GM19395 (cell line): ENCODE data around the gene CCDC112.

ENCODE experiments used
- ATAC-seq: cut with Tn5 transposase; IDR thresholded peaks from one replicate; pipeline ENCODE4 v1.9.1; 2021; ENCODE audit warnings: mild to moderate bottlenecking, moderate library complexity; ENCODE audit not compliant: unreplicated experiment

The CCDC112 gene

GRCh38 chr5:115296124-115297022, at the start of gene CCDC112:
Gene CCDC112 (minus strand): TSS chr5:115296654. CDS start chr5:115296543, 111 bp downstream.
- peak; percentile 86 for ATAC-seq

- ATAC-seq: no peak
These were observed 48.9 kb upstream of the CCDC112 start for GRCh38 chr5:115345344-115345743.

GRCh38 chr5:115343855-115344254, 47.4 kb upstream of the CCDC112 start:
- no peak for ATAC-seq

- ATAC-seq: no peak
These were observed 46.3 kb upstream of the CCDC112 start for GRCh38 chr5:115342590-115343377.

- ATAC-seq: no peak
These were observed 45.3 kb upstream of the CCDC112 start for GRCh38 chr5:115341745-115342144.

GRCh38 chr5:115338851-115339250, 42.4 kb upstream of the CCDC112 start:
- ATAC-seq: no peak

- no peak for ATAC-seq
These were observed 41.4 kb upstream of the CCDC112 start for GRCh38 chr5:115337882-115338281.

GRCh38 chr5:115336964-115337363, 40.5 kb upstream of the CCDC112 start:
- no peak for ATAC-seq

- no peak for ATAC-seq
These were observed 39.8 kb upstream of the CCDC112 start for GRCh38 chr5:115336201-115336720.

- ATAC-seq: no peak
These were observed 38.8 kb upstream of the CCDC112 start for GRCh38 chr5:115335301-115335700.

GRCh38 chr5:115333164-115333563, 36.7 kb upstream of the CCDC112 start:
- no peak for ATAC-seq

- ATAC-seq: no peak
These were observed 34.4 kb upstream of the CCDC112 start for GRCh38 chr5:115330830-115331229.

- peak; percentile 52 for ATAC-seq
These were observed 33.0 kb upstream of the CCDC112 start for GRCh38 chr5:115329475-115329874.

- peak; percentile 53 for ATAC-seq
These were observed 32.3 kb upstream of the CCDC112 start for GRCh38 chr5:115328617-115329274.

GRCh38 chr5:115325296-115325959, 29.0 kb upstream of the CCDC112 start:
- ATAC-seq: no peak

GRCh38 chr5:115324021-115324420, 27.6 kb upstream of the CCDC112 start:
- no peak for ATAC-seq

GRCh38 chr5:115322729-115323128, 26.3 kb upstream of the CCDC112 start:
- no peak for ATAC-seq

GRCh38 chr5:115321309-115321708, 24.9 kb upstream of the CCDC112 start:
- ATAC-seq: no peak

GRCh38 chr5:115320515-115320914, 24.1 kb upstream of the CCDC112 start:
- ATAC-seq: no peak

- no peak for ATAC-seq
These were observed 23.6 kb upstream of the CCDC112 start for GRCh38 chr5:115320006-115320405.

GRCh38 chr5:115319007-115319406, 22.6 kb upstream of the CCDC112 start:
- no peak for ATAC-seq
